HS-27A (cell line): ENCODE data around the gene CEPT1.
"Not testable (repeated sequence)": the region's sequence is repeated elsewhere in the genome, so short reads cannot be mapped to it uniquely, and the experiment has no call there.

ENCODE experiments used
- DNase-seq: peaks from one replicate; pipeline ENCODE4 v3.0.0-alpha.2; 2012; ENCODE audit warnings: low read depth, missing footprints

Gene CEPT1

GRCh38 chr1:111139956-111140679 lies at the start of gene CEPT1, which contains the start of gene DRAM2:
Gene CEPT1 (plus strand): TSS chr1:111140223. CDS start chr1:111147715, 7,492 bp downstream.
Gene DRAM2 (minus strand): TSS chr1:111140093. CDS start chr1:111131554, 8,539 bp downstream.
- DNase-seq = peak; percentile 91

GRCh38 chr1:111095421-111095820 lies 44.6 kb upstream of the CEPT1 start:
- not testable (repeated sequence) for DNase-seq

GRCh38 chr1:111097356-111098099 lies 42.5 kb upstream of the CEPT1 start:
- no peak for DNase-seq

- no peak for DNase-seq
Measured at GRCh38 chr1:111099289-111099688, 40.7 kb upstream of the CEPT1 start.

- DNase-seq = no peak
Measured at GRCh38 chr1:111101854-111102642, 38.0 kb upstream of the CEPT1 start.

- no peak for DNase-seq
Measured at GRCh38 chr1:111104981-111105380, 35.0 kb upstream of the CEPT1 start.

- no peak for DNase-seq
Measured at GRCh38 chr1:111110197-111110899, 29.7 kb upstream of the CEPT1 start.

- no peak for DNase-seq
Measured at GRCh38 chr1:111116496-111116895, 23.5 kb upstream of the CEPT1 start.

GRCh38 chr1:111126354-111126753 lies 13.7 kb upstream of the CEPT1 start:
- no peak for DNase-seq

GRCh38 chr1:111127923-111128643 lies 11.9 kb upstream of the CEPT1 start:
- DNase-seq = no peak

GRCh38 chr1:111129376-111129775 lies 10.6 kb upstream of the CEPT1 start:
- DNase-seq = no peak

- DNase-seq = no peak
Measured at GRCh38 chr1:111131693-111132092, 8.3 kb upstream of the CEPT1 start.

GRCh38 chr1:111133866-111134265 lies 6.2 kb upstream of the CEPT1 start:
- no peak for DNase-seq

GRCh38 chr1:111139324-111139955 lies 583 bp upstream of the CEPT1 start:
- peak; percentile 31 for DNase-seq

GRCh38 chr1:111140680-111140967 lies 601 bp downstream of the CEPT1 start:
- peak; percentile 40 for DNase-seq

- no peak for DNase-seq
Measured at GRCh38 chr1:111141245-111142220, 1.5 kb downstream of the CEPT1 start.

- DNase-seq = no peak
Measured at GRCh38 chr1:111142356-111142975, 2.4 kb downstream of the CEPT1 start.

- DNase-seq = no peak
Measured at GRCh38 chr1:111145542-111145941, 5.5 kb downstream of the CEPT1 start.
